Islet of Langerhans (tissue), 1 donor: ENCODE results near the gene FYN.
"Not testable (repeated sequence)": the region's sequence is repeated elsewhere in the genome, so short reads cannot be mapped to it uniquely, and the experiment has no call there.

Experiments
- FAIRE-seq: peaks from one replicate; lab custom pipeline; 2011; peaks lifted over from hg19 to GRCh38; lab: Jason Lieb, UNC

The FYN gene

DNA sequence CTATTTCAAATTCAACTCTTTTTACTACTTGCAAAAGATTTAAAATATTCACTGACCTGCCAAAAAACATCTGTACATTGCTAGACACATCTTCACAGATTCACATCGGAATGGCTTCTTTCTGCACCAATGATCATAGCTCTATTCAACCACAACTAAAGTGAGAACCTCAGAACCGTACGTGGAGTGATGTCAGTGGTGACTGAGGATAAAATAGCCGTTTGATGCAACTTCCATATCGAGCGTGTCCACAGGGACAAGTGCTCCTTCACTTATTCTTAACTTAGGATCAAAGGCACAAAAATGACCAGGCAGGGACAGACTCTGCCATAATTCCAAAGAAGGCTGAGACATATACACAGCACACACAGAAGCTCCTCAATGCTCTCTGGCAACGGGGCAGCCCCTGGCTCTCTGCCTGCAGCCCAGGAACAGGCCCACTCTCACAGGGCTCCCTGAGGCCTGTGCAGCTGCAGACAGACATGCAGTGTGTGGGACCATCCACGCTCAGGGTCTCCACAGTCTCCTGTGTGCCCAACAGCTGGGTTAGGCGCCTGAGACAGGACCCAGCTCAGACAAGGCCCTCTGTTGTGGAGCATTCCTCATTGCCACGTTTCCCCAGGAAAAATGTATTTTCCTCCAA lies 22.8 kb downstream of the FYN start:
- FAIRE-seq: no peak

DNA sequence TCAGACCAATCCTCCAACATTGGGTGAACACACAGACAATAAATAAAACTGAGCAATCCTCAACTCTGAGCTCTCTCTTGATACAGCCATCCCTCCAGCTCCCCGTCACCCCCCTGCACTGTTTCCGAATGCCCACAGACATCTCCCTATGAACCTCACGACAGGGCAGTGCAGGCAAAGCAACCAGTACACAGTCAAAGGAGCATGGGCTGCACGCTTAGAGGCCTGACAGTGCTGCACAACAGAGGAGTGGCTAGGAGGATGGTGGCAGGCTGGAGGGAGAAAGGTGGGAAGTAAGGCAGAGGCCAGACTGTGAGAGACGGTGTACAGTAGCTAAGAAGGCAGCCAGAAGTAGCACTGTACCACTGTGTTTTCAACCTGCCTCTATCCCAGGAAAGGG lies 24.0 kb downstream of the FYN start:
- FAIRE-seq: no peak

DNA sequence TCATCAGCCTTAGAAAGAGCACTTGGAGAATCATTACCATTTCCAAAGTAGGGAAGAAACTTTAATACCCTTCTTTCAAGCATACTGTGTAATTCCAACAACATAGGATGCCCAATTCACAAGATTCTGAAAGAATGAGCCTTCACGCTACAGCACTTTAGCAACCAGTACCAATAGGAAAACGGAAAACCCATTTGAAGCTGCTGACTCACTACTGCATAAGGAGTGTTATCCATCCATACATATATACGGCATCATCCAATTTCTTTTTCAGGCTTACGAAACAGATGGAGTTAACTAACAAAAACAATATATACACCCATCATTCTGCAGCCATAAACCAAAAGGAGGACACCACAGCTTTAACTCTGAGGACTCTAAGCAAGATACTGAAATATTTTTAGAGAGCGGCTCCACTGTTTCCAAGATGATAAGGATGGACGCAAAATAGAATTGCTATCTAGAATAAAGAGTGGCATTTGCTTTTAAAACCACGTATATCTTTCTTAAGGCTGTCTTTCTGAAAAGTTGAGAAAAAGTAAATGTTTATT lies 24.9 kb downstream of the FYN start:
- no peak for FAIRE-seq

- no peak for FAIRE-seq
Measured at GRCh38 chr6:111846492-111847409, 26.5 kb downstream of the FYN start.

GRCh38 chr6:111846066-111846465 lies 27.2 kb downstream of the FYN start:
- no peak for FAIRE-seq

- no peak for FAIRE-seq
Measured at GRCh38 chr6:111845441-111845871, 27.8 kb downstream of the FYN start.

GRCh38 chr6:111844921-111845320 lies 28.3 kb downstream of the FYN start:
- FAIRE-seq: no peak

- no peak for FAIRE-seq
Measured at GRCh38 chr6:111844376-111844775, 28.9 kb downstream of the FYN start.

- no peak for FAIRE-seq
Measured at GRCh38 chr6:111843347-111844147, 29.7 kb downstream of the FYN start.

DNA sequence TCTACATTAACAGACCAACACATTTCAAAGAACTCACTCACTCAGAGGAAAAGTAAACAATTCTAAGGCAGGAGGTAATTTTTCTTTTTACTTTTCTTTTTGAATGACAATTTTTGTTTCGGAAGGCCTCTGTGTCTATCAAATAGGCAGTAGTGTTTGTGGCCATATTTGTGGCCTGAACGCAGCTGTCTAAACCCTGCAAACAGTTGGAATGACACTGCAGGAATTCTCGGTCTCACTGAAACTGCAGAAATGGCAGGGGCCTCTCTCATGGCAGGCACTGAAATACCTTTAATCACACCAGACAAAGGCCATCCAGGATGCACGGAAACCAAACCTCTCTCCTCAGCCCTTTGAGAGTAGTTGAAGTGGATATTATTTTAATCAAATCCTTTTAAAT lies 30.4 kb downstream of the FYN start:
- no peak for FAIRE-seq

DNA sequence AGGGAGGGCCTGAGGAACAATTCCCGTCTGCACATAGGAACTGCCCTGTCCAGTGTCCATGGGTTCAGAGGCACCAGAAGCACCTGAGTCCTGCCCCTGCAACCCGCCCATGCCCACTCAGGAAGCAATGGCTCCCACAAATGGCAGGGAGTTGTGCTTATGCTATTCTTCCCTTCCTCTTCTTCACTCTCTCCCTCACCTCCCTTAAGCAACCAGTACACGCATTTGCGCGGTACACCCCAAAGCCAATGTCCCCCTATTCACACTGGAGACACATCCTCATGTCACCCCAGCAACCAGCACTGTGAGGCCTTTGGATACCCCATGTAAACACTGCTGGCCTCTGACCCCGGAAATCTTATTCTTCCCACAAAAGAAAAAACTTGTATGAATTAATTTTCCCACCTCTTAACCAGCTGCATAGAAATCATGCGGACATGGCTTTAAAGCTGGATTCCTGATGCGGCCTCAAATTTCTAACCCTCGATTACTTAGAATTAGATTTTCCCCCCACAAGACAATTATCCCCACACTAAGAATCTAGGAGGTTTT lies 30.9 kb downstream of the FYN start:
- FAIRE-seq: no peak

DNA sequence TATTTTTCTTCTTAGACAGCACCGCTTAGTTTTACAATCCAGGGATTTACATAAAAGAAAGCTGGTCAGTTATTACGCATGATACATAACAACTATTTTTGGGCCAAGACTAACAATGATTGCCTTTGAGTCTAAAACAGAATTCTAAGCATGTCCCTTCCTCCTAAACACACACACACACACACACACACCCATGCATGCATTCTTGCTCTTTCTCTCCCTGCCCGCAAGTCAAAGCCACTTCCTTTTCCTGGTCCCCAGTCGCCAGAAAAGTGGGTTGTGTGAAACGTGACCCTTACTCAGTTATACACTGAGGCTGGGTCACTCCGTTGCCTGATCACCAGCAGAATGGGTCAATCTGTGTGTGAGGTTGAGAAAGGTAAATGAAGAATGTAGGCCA lies 31.4 kb downstream of the FYN start:
- no peak for FAIRE-seq

DNA sequence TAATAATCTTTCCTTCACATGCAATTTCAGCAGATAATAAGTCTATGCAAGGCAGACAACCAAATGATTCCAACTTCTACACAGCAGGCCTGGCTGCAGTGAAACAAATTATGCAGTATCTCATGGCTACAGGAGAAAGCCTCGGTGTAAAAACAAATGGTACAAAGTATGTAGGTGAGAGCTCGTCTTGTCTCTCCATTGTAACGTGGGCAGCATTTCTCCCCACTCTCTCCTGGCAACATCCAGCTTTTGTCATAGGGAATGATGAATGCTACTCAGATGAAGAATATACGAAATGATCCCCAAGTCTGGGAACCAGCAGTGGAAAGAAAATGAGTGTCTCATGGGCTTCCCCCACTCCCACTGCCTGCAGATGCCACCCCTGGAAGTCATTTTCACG lies 32.4 kb downstream of the FYN start:
- FAIRE-seq: no peak

GRCh38 chr6:111838749-111839484 lies 34.3 kb downstream of the FYN start:
- no peak for FAIRE-seq

GRCh38 chr6:111837641-111838500 lies 35.4 kb downstream of the FYN start:
- FAIRE-seq: no peak

DNA sequence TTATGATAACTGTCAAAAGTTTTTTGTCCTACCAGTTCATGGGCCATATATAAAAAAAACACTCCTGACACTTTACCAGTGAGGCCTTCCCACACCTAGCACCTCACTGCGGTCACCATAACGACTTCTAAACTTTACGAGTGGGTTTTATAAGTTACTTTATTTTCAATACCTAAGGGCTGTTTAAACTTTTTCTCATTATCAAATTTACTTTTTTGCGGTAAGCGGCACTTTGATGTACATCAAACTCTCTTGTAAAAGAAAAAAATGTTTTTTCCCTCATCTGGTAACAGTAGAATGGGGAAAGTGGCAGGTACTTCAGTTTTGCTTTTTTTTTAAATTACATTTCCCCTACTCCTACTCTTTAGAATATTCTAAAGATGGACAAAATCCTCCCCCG lies 36.2 kb downstream of the FYN start:
- no peak for FAIRE-seq

GRCh38 chr6:111835807-111836206 lies 37.4 kb downstream of the FYN start:
- no peak for FAIRE-seq

DNA sequence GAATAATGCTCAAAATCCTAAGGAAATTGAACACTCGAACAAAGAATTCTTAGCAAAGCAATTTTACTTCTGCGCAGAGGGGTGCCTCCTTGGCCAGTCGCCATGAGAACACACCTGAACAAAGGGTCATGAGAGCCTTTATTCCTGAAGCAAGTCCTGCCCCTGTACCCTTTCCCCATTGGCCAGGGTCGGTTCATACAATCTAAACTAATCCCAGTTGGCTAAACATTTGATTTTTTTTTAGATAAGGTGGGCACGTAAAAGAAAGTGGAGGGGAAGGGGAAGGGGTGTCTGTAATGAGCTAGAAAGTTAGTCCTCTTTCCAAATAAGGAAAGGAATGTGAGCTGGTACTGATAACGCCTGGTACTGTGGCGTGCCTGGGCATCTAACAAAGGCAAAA lies 37.9 kb downstream of the FYN start:
- not testable (repeated sequence) for FAIRE-seq

DNA sequence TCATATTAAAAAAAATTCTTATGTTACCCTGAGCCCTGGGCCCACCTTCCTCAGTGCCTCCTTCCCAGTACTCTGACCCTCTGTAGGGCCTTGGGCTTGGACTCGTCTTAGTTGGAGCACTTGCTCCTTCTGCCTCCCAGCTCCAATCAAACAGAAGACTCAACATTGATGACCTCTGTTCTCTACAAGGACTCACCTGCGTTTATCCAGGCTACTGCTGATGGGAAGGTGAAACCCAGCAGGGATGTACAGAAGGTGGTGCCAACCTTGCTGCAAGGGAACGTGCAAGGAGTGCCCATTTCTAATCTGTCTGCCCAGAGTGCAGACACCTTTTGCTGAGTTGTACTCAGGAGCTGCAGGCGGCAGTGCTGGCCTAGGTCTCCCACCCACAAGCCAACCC lies 38.9 kb downstream of the FYN start:
- no peak for FAIRE-seq

GRCh38 chr6:111832833-111833418 lies 40.3 kb downstream of the FYN start:
- no peak for FAIRE-seq
